GM08714 (cell line): Measurements from ENCODE around the gene SSH2.
"Not testable (repeated sequence)": the region's sequence is repeated elsewhere in the genome, so short reads cannot be mapped to it uniquely, and the experiment has no call there.

Experiments
- H3K4me3 ChIP-seq: fragments of 200-500 bp; sonication (Bioruptor generic); 2 replicates; pipeline ENCODE4 v1.5.1; 2014; ENCODE audit warnings: mild to moderate bottlenecking, low read length, inconsistent platforms
- ZNF274 ChIP-seq: IDR thresholded peaks from 2 replicates; pipeline ENCODE4 v1.6.1; 2012; ENCODE audit warnings: mild to moderate bottlenecking, low read depth, low read length

The SSH2 gene

DNA sequence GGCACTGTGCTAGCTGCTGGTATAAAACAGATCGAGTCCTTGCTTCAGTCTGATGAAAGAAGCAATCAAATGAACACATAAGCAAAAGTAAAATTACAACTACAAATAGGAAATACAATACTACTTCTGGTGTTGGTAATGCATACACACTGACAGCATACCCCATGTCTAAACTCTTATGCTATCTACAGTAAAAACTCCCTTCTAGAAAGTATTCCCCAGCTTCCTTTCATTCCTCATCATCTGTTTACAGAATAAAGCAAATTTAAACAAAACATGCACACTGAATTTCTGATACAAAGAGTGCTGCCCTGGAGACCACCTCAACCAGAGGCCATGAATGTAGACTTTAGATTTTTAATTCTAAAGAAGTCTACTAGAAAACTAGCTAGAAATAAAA lies 109.6 kb downstream of the SSH2 start:
- H3K4me3 ChIP-seq: no peak overlapping the region
- no peak for TF ChIP-seq ZNF274

DNA sequence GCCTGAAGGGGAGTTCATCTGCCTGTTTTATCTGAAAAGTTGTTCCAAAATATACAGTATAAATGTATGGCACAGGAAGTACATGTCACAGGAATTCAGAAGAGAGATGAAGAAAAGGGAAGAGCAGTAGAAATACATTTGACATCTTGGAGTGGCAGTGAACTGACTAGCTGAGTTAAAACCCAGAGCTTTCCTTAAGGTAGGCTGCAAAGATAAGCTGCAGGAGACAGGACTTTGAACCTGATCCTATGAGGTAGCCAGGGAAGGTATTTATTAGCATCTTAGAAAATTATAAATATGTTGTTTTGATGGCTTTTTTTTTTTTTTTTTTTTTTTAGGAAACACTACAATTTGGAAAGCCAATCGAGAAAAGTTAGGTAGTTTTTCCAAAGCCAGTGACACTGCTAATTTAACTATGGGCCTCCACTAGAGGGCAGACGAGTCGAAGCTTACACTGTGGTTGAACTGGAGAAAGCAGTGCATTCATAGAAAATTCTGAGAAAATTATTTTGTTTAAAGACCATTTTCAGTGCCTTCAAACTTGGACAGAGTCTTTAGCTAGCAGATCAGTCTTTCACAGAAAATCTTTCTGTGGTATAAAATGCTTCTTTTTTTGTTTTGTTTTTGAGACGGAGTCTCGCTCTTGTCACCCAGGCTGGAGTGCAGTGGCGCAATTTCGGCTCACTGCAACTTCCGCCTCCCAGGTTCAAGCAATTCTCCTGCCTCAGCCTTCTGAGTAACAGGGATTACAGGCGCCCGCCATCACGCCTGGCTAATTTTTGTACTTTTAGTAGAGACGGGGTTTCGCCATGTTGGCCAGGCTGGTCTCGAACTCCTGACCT lies 122.3 kb downstream of the SSH2 start:
- no peak for TF ChIP-seq ZNF274
- H3K4me3 ChIP-seq: no peak overlapping the region

DNA sequence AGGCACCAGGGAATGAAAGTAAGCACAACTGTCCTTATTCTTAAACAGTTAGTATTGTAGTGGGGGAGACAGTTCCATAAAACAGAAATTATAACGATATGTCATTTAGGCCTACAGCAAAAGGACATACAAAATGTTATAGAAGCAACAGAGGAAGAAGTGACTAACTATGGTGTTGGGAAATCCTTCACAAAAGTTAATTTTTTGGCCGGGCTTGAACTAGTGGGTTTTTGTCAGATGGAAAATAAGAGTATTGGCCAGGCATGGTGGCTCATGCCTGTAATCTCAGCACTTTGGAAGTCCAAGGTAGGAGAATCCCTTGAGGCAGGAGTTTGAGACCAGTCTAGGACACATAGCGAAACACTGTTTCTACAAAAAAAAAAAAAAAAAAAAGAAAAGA lies 127.8 kb downstream of the SSH2 start:
- no peak for TF ChIP-seq ZNF274
- H3K4me3 ChIP-seq: no peak overlapping the region

DNA sequence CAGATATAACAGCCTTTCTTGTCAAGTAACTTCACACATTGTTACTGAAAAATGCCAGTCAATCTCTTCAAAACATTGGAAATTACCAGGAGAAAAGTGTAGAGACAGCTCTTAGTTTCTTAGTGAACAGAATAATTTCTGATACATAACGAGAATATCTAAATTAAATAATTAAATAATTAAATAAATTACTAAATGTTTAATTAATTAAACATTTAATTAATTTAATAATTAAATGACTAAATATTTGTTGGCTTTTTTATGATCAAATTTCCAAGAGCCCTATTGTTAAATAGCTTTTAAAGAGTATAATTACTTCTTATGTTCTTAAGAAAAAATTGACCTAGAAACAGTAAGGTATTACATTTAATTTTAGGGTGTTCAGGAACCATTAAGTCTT lies 129.6 kb downstream of the SSH2 start:
- H3K4me3 ChIP-seq: no peak overlapping the region
- TF ChIP-seq ZNF274: no peak

GRCh38 chr17:29796652-29797051 lies 133.4 kb downstream of the SSH2 start:
- no peak overlapping the region for H3K4me3 ChIP-seq
- no peak for TF ChIP-seq ZNF274

- H3K4me3 ChIP-seq: no peak overlapping the region
- no peak for TF ChIP-seq ZNF274
These were observed 136.5 kb downstream of the SSH2 start for GRCh38 chr17:29793501-29793900.

DNA sequence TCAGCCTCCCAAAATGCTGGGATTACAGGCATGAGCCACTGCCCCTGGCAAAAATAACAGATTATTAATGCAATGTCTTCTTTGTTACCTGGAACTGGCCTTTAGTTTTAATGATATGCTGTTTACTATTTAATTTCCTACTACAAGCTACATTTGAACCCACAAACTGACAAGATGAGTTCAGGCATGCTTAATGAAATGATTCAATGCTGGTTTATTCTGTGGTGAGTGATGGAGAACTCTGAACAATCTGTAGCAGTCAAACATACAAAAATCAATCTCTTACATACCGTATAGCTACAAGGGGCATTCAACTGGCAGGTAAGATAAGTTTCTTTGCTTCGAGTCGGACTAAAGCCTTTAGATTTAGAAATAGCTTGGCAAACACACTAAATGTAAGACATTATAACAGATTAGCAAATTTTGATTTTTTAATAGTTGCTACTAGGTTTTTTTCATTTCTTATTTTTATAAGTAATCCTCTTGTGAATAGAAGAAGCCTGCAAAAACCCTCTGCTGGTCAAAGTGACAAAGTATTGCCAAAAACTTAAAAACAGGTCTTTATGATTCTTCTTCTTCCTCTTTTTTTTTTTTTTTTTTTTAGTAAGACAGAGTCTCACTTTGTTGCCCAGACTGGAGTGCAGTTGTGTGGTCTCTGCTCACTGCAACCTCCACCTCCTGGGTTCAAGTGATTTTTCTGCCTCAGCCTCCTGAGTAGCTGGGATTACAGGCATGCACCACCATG lies 138.5 kb downstream of the SSH2 start:
- no peak for TF ChIP-seq ZNF274
- no peak overlapping the region for H3K4me3 ChIP-seq

DNA sequence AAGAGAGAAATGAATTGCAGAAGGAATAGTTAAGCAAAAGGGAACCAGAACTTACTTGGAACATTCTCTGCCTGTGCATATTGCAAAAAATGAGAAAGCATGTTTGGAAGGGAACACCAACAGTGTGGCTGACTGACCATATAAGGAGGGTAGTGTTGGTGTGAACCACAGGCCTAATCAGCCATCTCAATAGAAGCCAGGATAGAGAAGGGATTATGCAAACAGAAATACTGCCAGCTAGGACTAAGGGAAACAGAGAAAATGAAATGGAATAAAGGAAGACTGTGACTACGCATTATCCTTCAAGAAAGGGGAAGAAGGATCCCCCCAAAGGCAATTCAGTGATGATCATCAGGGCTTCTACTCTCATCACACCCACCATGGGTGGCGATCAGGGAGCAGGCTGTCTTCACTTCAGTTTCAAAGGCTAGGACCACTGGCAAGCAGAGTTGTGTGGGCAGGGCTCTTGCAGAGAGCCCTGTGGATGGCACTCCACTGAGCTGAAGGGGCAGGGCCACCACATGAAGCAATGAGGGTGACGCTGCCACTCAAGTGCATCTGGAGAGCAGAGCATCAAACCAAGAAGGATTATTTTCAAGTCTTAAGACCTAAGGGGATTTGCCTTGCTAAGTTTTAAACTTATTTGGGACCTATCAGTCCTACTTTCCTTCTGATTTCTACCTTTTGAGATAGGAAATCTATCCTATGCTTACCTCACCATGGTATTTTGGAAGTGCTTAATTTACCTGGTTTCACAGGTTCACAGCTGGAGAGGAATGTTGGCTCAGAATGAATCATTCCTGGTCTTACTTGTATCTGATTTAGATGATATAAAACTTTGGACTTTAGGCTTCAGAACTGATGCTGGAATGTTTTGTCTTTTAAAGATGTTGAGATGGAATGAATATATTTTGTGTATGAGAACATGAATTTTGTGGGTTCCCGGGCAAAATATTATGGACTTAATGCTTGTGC lies 140.5 kb downstream of the SSH2 start:
- TF ChIP-seq ZNF274: no peak
- no peak overlapping the region for H3K4me3 ChIP-seq

DNA sequence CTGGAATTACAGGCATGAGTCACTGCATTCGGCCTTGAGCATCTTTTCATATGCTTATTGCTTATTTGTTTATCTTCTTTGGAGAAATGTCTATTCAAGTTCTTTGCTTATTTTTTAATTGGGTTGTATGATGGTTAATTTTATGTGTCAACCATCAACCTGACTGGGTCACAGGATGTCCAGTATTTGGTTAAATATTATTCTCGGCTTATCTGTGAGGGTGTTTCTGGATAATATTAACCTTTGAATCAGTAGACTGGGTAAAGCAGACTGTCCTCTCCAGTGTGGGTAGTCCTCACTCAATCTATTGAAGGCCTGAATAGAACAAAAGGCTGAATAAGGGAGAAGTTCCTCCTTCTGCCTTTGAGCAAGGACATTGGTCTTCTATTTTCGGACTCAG lies 142.0 kb downstream of the SSH2 start:
- H3K4me3 ChIP-seq: no peak overlapping the region
- TF ChIP-seq ZNF274: no peak

- no peak for TF ChIP-seq ZNF274
- no peak overlapping the region for H3K4me3 ChIP-seq
These were observed 147.1 kb downstream of the SSH2 start for GRCh38 chr17:29782917-29783316.

- H3K4me3 ChIP-seq: not testable (repeated sequence)
These were observed 150.2 kb downstream of the SSH2 start for GRCh38 chr17:29779812-29780190.

- TF ChIP-seq ZNF274: no peak
- no peak overlapping the region for H3K4me3 ChIP-seq
These were observed 150.8 kb downstream of the SSH2 start for GRCh38 chr17:29778956-29779811.

GRCh38 chr17:29777663-29778062 lies 152.4 kb downstream of the SSH2 start:
- no peak for TF ChIP-seq ZNF274
- no peak overlapping the region for H3K4me3 ChIP-seq

DNA sequence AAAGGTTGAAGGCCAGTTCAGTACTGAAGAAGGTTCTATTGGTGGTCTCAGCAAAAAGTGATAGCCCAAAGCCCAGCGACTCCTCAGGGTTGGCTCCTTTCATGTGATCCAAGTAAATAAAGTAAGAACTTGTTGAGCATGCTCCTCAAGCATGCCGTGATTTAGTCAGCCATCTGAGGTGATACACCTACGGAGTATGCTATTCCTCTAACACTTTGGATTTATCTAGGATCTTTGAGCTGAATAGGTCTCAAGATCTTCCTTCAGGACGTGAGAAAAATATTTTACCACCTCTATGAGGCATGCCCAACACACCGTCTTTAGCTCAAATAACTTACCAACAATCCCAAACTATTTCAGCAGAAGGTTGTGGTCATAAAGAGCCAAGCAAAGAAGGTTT lies 154.0 kb downstream of the SSH2 start:
- TF ChIP-seq ZNF274: no peak
- no peak overlapping the region for H3K4me3 ChIP-seq
